CD4-positive, alpha-beta T cell treated with Interleukin-6 for 4 hours (primary cell): ENCODE results near the gene GPC3.
"Not testable (repeated sequence)": the region's sequence is repeated elsewhere in the genome, so short reads cannot be mapped to it uniquely, and the experiment has no call there.

Experiments used
- DNase-seq: peaks from one replicate; pipeline ENCODE4 v3.0.0-alpha.2; 2020; ENCODE audit warnings: mixed read lengths

Gene GPC3

GRCh38 chrX:133923548-133923947, 61.8 kb downstream of the GPC3 start:
- DNase-seq: no peak

GRCh38 chrX:133923113-133923512, 62.3 kb downstream of the GPC3 start:
- peak; percentile 35 for DNase-seq

GRCh38 chrX:133922390-133922771, 63.0 kb downstream of the GPC3 start:
- DNase-seq: peak; percentile 7

GRCh38 chrX:133921764-133922389, 63.5 kb downstream of the GPC3 start:
- DNase-seq: peak; percentile 43

- DNase-seq: no peak
Observed at GRCh38 chrX:133921086-133921485, 64.3 kb downstream of the GPC3 start.

- no peak for DNase-seq
Observed at GRCh38 chrX:133918361-133918771, 67.0 kb downstream of the GPC3 start.

GRCh38 chrX:133916984-133917722, 68.2 kb downstream of the GPC3 start:
- no peak for DNase-seq

- no peak for DNase-seq
Observed at GRCh38 chrX:133913658-133914388, 71.6 kb downstream of the GPC3 start.

- DNase-seq: no peak
Observed at GRCh38 chrX:133913009-133913408, 72.4 kb downstream of the GPC3 start.

GRCh38 chrX:133911825-133912495, 73.4 kb downstream of the GPC3 start:
- no peak for DNase-seq

- DNase-seq: no peak
Observed at GRCh38 chrX:133910539-133910938, 74.9 kb downstream of the GPC3 start.

- DNase-seq: no peak
Observed at GRCh38 chrX:133909888-133910287, 75.5 kb downstream of the GPC3 start.

- DNase-seq: no peak
Observed at GRCh38 chrX:133908223-133908955, 77.0 kb downstream of the GPC3 start.

GRCh38 chrX:133907606-133908005, 77.8 kb downstream of the GPC3 start:
- no peak for DNase-seq

- DNase-seq: no peak
Observed at GRCh38 chrX:133905305-133905704, 80.1 kb downstream of the GPC3 start.

- DNase-seq: no peak
Observed at GRCh38 chrX:133897593-133898163, 87.7 kb downstream of the GPC3 start.

- no peak for DNase-seq
Observed at GRCh38 chrX:133892337-133892736, 93.1 kb downstream of the GPC3 start.

GRCh38 chrX:133888984-133889383, 96.4 kb downstream of the GPC3 start:
- DNase-seq: no peak

GRCh38 chrX:133888084-133888483, 97.3 kb downstream of the GPC3 start:
- not testable (repeated sequence) for DNase-seq

- no peak for DNase-seq
Observed at GRCh38 chrX:133884430-133885394, 100.7 kb downstream of the GPC3 start.

GRCh38 chrX:133881893-133882292, 103.5 kb downstream of the GPC3 start:
- no peak for DNase-seq
